DMS153 (cell line): ENCODE data around the gene ATP6V0A1.
A peak's percentile ranks its signal among the peaks of the same experiment; 100 is the strongest.

ENCODE experiments used
- DNase-seq: peaks from one replicate; lab custom pipeline; 2025; lab: John Stamatoyannopoulos, UW

The ATP6V0A1 gene

DNA sequence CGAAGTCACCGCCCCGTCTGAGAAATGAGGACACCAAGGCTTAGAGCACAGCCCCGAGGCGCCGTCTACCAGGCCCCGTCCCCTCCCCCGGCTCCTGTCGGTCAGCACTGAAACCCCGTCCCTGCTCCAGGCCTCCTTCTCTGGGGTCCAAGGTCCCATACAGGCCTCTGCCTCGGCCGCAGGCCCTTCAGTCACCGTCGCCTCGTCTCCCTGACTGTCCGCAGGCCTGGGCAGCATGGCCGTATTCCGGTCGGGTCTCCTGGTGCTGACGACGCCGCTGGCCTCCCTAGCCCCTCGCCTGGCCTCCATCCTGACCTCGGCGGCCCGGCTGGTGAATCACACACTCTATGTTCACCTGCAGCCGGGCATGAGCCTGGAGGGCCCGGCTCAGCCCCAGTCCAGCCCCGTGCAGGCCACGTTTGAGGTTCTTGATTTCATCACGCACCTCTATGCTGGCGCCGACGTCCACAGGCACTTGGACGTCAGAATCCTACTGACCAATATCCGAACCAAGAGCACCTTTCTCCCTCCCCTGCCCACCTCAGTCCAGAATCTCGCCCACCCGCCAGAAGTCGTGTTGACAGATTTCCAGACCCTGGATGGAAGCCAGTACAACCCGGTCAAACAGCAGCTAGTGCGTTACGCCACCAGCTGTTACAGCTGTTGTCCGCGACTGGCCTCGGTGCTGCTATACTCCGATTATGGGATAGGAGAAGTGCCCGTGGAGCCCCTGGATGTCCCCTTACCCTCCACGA is 103.9 kb downstream of the ATP6V0A1 start:
- DNase-seq, result no peak

- no peak for DNase-seq
Observed at GRCh38 chr17:42563143-42563509, 104.4 kb downstream of the ATP6V0A1 start.

GRCh38 chr17:42563543-42563942 is 104.9 kb downstream of the ATP6V0A1 start:
- no peak for DNase-seq

- DNase-seq, result no peak
Observed at GRCh38 chr17:42563950-42564349, 105.3 kb downstream of the ATP6V0A1 start.

DNA sequence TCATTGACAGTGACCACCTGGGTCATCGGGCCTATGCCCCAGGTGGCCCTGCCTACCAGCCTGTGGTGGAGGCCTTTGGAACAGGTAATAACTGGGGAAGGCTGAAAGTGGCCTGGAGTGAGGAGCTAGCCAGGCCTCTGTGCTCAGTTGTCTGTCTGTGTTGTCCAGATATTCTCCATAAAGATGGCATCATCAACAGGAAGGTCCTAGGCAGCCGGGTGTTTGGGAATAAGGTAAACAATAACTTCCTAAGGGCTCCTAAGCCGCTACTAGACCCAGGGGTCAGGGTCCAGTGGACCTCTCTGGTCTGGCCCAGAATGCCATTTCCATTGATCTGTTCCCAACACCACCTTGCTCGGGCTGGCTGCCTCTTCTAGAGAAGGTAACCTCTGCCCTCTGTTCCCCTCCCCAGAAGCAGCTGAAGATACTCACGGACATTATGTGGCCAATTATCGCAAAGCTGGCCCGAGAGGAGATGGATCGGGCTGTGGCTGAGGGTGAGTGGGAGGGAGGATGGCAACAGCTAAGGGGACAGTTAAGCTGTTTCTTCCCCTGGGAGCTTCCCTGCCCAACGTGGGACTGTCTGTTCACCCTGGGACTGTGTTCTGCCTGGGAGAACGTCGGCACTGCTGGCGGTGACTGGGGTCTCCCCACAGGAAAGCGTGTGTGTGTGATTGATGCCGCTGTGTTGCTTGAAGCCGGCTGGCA is 106.3 kb downstream of the ATP6V0A1 start:
- no peak for DNase-seq

DNA sequence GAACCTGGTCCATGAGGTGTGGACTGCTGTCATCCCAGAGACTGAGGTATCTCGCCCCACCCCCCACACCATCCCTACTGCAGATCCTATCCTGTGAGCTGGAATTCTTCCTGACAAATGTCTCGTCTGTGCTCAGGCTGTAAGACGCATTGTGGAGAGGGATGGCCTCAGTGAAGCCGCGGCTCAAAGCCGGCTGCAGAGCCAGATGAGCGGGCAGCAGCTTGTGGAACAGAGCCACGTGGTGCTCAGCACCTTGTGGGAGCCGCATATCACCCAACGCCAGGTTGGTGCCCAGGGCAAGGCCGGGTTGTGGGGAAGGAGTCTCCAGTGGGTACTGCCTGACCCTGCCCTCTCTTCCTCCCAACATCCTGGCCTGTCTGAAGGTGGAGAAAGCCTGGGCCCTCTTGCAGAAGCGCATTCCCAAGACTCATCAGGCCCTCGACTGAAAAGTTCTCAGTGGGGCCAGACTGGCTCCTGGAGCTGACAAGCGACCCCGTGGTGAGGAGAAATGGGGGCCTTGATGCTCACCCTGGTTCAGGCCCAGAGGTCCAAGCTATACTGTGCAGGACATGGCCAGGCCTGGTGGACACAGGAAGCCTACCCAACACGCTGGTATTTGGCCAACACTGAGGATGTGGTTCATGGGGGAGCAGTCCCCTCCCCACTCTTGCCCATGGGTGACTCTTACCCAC is 107.0 kb downstream of the ATP6V0A1 start:
- no peak for DNase-seq

- DNase-seq, result no peak
Observed at GRCh38 chr17:42566215-42566882, 107.7 kb downstream of the ATP6V0A1 start.

GRCh38 chr17:42566883-42567573 is 108.3 kb downstream of the ATP6V0A1 start, which contains the start of gene MLX:
Gene MLX, plus strand, starts transcription at chr17:42567100. Its CDS starts 25 bp downstream, at chr17:42567125.
- peak; percentile 72 for DNase-seq

GRCh38 chr17:42568341-42569111 is 109.8 kb downstream of the ATP6V0A1 start:
- DNase-seq, result no peak

GRCh38 chr17:42571435-42572225 is 113.0 kb downstream of the ATP6V0A1 start:
- no peak for DNase-seq
